Gastroesophageal sphincter (tissue), 3 donors: ENCODE results near the gene IZUMO4.

ENCODE experiments used
- POLR2A ChIP-seq, 2 donors: fragments of 450-650 bp; IDR thresholded peaks; one replicate each; pipeline ENCODE4 v1.6.1; 2017; ENCODE audit warnings: antibody characterized with exemption in 2 of 2, mild to moderate bottlenecking in 2 of 2, moderate library complexity in 1 of 2
- TF ChIP-seq, protein P1 (sequence below), 4 experiments: fragments of 200-600 bp in 2 of 4; fragments of 450-650 bp in 2 of 4; sonication (generic) in 1 of 4; IDR thresholded peaks; one replicate each; pipeline ENCODE4 v1.5.1; 2017 to 2019; ENCODE audit warnings: antibody characterized with exemption in 4 of 4, mild to moderate bottlenecking in 2 of 4, moderate library complexity in 2 of 4

DNA sequence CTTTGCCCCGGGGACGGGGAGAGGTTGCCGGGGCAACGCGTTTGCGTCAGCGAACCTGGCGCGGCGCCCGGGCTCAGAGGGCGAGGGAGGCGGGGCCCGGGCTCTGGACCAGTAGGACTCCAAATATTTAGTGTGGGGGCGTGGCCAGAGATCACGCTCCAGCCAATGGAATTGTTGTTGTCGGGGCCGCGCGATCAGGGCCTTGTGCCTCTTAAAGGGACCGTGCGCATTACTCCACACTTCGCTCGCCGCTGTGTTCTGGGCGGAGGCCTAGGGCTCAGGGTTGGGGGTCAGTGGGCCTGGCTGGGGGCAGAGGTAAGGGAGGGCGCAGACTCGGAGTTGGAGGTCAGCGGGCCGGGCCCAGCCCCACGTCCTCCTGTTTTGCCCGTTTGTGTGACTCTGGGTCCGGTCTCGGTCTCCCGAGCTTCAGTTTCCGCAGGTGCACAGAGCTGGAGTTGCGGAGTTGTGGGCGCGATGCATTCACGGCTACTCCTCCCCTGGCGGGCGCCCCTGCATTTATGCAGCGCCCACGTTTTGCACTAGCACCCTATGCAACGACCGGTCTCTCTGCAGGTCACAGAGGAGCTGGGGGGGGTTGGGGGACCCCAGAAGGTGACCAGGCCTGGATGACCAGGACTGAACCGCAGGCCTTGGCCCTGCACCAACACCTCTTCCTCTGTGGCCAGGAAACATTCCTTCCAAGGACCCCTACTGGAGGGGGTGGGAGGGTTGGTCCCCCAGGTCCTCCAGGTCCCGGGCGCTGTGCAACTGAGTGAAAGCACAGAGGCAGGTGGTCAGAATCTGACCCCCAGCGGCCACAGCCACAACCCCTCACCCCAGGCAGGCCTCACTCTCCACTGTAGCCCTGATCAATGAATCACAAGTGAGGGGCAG is 35.0 kb upstream of the IZUMO4 start:
- TF ChIP-seq, protein P1, sequence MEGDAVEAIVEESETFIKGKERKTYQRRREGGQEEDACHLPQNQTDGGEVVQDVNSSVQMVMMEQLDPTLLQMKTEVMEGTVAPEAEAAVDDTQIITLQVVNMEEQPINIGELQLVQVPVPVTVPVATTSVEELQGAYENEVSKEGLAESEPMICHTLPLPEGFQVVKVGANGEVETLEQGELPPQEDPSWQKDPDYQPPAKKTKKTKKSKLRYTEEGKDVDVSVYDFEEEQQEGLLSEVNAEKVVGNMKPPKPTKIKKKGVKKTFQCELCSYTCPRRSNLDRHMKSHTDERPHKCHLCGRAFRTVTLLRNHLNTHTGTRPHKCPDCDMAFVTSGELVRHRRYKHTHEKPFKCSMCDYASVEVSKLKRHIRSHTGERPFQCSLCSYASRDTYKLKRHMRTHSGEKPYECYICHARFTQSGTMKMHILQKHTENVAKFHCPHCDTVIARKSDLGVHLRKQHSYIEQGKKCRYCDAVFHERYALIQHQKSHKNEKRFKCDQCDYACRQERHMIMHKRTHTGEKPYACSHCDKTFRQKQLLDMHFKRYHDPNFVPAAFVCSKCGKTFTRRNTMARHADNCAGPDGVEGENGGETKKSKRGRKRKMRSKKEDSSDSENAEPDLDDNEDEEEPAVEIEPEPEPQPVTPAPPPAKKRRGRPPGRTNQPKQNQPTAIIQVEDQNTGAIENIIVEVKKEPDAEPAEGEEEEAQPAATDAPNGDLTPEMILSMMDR (IDR thresholded peaks at IDR 0.05), result peak in 2 of 4 experiments; percentile 5 to 21
- TF ChIP-seq POLR2A (IDR thresholded peaks at IDR 0.05), result no peak
